ENCODE results near the gene NDUFAF8.

NDUFAF8 gene

DNA sequence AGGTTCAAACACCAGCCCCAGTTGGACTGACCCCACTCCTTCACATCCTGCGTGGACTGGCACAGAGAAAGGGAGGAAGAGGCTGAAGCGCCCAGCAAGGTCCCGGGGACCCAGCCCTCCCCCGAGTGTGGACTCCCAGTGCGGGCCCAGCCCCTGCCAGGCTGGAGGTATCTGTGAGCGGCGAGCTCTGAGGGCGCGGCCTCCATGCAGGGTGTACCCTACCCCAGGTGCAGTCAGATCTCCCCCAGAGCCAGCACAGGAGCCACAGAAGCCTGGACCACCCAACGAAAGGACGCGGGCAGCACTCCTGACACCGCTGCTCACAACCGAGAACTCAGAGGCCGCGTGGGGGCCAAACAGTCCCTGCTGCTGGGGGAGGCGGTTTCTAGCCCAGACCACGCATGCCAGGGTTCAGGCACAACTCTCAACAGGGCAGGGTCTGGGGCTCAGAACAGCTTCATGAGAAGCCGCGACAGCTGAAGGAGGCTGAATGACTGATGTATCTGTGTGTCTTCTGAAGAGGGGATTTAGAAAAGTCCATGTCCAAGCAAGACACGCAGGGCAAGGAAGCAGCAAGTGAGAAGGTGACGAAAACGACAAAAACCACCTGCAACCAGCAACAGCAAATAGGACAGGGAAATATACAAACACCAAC, 47.5 kb downstream of the NDUFAF8 start:
- Histone ChIP-seq H3K36me3 (replicated peaks in 1 of 2; ENCODE audit: control insufficient read depth in 2 of 2, insufficient read depth in 2 of 2, low read length in 2 of 2) (peaks cover 8 to 53% of the 10 kb centered on the region in 2 donors), H3K18ac (ENCODE audit: low read length) (no peak overlapping the region), H3K4ac (ENCODE audit: low read length) (no peak overlapping the region), H2BK5ac (ENCODE audit: low read length) (no peak overlapping the region), H4K91ac (ENCODE audit: low read depth, low read length, poor library complexity) (no peak overlapping the region), H3K4me1 (ENCODE audit: control insufficient read depth in 2 of 2, insufficient read depth in 1 of 2, low read depth in 1 of 2, low read length in 2 of 2) (peaks cover 6 to 9% of the 10 kb centered on the region in 2 donors), H3K9me3 (replicated peaks in 1 of 2; ENCODE audit: control insufficient read depth in 2 of 2, insufficient read depth in 1 of 2, low read depth in 1 of 2, low read length in 2 of 2) (peaks cover 0 to 2% of the 10 kb centered on the region in 2 donors), H3K79me1 (ENCODE audit: low read depth, low read length) (peaks cover 14% of the 10 kb centered on the region), H3K4me2 (ENCODE audit: insufficient read depth, low read length, poor library complexity, severe bottlenecking) (no peak overlapping the region), H2BK12ac (ENCODE audit: low read length) (no peak overlapping the region), H3K27ac (replicated peaks; ENCODE audit: low read length) (no peak overlapping the region), H3K4me3 (ENCODE audit: low read length in 2 of 2) (no peak overlapping the region), H3K9ac (ENCODE audit: low read depth, low read length, poor library complexity) (peak overlapping the region; percentile 16), H2BK15ac (ENCODE audit: low read length) (no peak overlapping the region), H2BK120ac (ENCODE audit: low read depth, low read length) (no peak overlapping the region), H3K14ac (ENCODE audit: low read length) (no peak overlapping the region), H2AK5ac (ENCODE audit: low read depth, low read length) (no peak overlapping the region), H4K8ac (ENCODE audit: low read depth, low read length) (no peak overlapping the region), H2AFZ (ENCODE audit: low read length) (no peak overlapping the region), H3K23ac (ENCODE audit: low read depth, low read length, poor library complexity) (peak overlapping the region; percentile 49), H3K27me3 (ENCODE audit: control insufficient read depth in 3 of 3, insufficient read depth in 3 of 3, low read depth in 1 of 3, low read length in 3 of 3) (no peaks in the 10 kb centered on the region)
- no peak for DNase-seq (ENCODE audit: low spot score)
- WGBS, 2 donors (ENCODE audit: extremely low coverage in 2 of 2, insufficient read length in 2 of 2, insufficient replicate concordance in 1 of 2), result no CpG with 5 or more reads among the region's 23 CpGs

DNA sequence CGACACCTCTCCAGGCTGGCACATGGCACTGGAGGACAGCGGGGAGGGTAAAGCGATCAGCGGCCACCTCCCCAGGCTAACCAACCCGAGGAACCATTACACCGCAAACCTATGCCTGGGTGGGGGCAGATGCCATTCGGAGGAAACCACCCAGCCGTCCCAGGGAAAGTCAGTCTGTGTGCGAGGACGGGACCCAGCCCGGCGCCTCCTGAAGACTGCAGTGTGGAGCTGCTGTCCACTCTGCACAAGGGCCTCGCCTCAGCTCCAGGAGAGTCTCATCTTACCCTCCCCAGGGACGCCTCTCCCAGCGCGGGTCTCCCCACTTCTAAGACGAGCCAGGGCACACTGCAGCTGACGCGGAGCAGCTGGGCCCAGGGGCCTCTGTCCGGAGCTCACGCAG, 48.0 kb downstream of the NDUFAF8 start:
- H3K4ac ChIP-seq (ENCODE audit: low read length), result no peak overlapping the region
- no peak overlapping the region for H2BK12ac ChIP-seq (ENCODE audit: low read length)
- H3K36me3 ChIP-seq (replicated peaks in 1 of 2; ENCODE audit: control insufficient read depth in 2 of 2, insufficient read depth in 2 of 2, low read length in 2 of 2), result peaks cover 8 to 48% of the 10 kb centered on the region in 2 donors
- H3K4me3 ChIP-seq (ENCODE audit: low read length in 2 of 2), result no peak overlapping the region
- no peak overlapping the region for H3K18ac ChIP-seq (ENCODE audit: low read length)
- no peak overlapping the region for H2BK5ac ChIP-seq (ENCODE audit: low read length)
- no peak overlapping the region for H2BK120ac ChIP-seq (ENCODE audit: low read depth, low read length)
- H3K23ac ChIP-seq (ENCODE audit: low read depth, low read length, poor library complexity), result no peak overlapping the region
- H4K8ac ChIP-seq (ENCODE audit: low read depth, low read length), result no peak overlapping the region
- H2AK5ac ChIP-seq (ENCODE audit: low read depth, low read length), result peak overlapping the region; percentile 18
- peaks cover 6 to 9% of the 10 kb centered on the region in 2 donors for H3K4me1 ChIP-seq (ENCODE audit: control insufficient read depth in 2 of 2, insufficient read depth in 1 of 2, low read depth in 1 of 2, low read length in 2 of 2)
- H3K79me1 ChIP-seq (ENCODE audit: low read depth, low read length), result peaks cover 9% of the 10 kb centered on the region
- H3K14ac ChIP-seq (ENCODE audit: low read length), result no peak overlapping the region
- no peak overlapping the region for H3K4me2 ChIP-seq (ENCODE audit: insufficient read depth, low read length, poor library complexity, severe bottlenecking)
- no peak overlapping the region for H2AFZ ChIP-seq (ENCODE audit: low read length)
- H4K91ac ChIP-seq (ENCODE audit: low read depth, low read length, poor library complexity), result no peak overlapping the region
- H3K9ac ChIP-seq (ENCODE audit: low read depth, low read length, poor library complexity), result no peak overlapping the region
- no CpG with 5 or more reads among the region's 21 CpGs for WGBS, 2 donors (ENCODE audit: extremely low coverage in 2 of 2, insufficient read length in 2 of 2, insufficient replicate concordance in 1 of 2)
- DNase-seq (ENCODE audit: low spot score), result no peak
- peaks cover 0 to 2% of the 10 kb centered on the region in 2 donors for H3K9me3 ChIP-seq (replicated peaks in 1 of 2; ENCODE audit: control insufficient read depth in 2 of 2, insufficient read depth in 1 of 2, low read depth in 1 of 2, low read length in 2 of 2)
- H2BK15ac ChIP-seq (ENCODE audit: low read length), result no peak overlapping the region
- no peaks in the 10 kb centered on the region for H3K27me3 ChIP-seq (ENCODE audit: control insufficient read depth in 3 of 3, insufficient read depth in 3 of 3, low read depth in 1 of 3, low read length in 3 of 3)
- H3K27ac ChIP-seq (replicated peaks; ENCODE audit: low read length), result no peak overlapping the region

DNA sequence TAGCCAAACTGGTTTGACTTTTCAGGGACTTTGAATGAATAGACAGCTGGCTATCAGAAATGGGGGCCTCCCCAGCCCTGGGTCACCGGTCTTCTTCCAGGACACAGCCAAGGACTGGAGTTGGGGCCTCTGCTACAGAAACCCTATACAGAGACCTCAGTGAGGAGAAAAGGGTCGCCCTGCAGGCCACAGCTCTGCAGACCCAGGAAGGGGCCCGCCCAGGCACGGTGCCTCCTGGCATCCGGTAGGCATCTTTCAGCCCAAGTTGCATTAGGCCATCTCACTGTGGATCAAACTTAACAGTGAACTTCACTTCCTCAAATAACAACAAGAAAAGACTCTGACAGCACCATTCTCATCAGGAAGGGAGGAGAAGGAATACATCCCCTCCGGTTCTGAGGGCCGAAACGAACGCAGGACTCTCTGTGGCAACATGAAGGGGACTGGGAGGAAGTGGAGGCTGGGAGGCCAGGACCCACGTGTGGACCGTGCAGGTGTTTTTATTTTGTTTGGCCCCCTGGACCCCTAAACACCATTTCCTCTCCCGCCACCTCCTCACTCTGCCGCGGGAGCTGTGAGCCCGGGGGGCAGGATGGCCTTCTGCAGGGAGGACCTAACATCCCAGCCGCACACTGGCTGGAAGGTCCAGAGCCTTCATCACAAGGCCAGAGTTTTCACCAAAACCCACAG, 48.8 kb downstream of the NDUFAF8 start:
- no peaks in the 10 kb centered on the region for H3K27me3 ChIP-seq (ENCODE audit: control insufficient read depth in 3 of 3, insufficient read depth in 3 of 3, low read depth in 1 of 3, low read length in 3 of 3)
- no peak overlapping the region for H3K27ac ChIP-seq (replicated peaks; ENCODE audit: low read length)
- no peak overlapping the region for H4K8ac ChIP-seq (ENCODE audit: low read depth, low read length)
- peaks cover 8 to 41% of the 10 kb centered on the region in 2 donors for H3K36me3 ChIP-seq (replicated peaks in 1 of 2; ENCODE audit: control insufficient read depth in 2 of 2, insufficient read depth in 2 of 2, low read length in 2 of 2)
- WGBS, 2 donors (ENCODE audit: extremely low coverage in 2 of 2, insufficient read length in 2 of 2, insufficient replicate concordance in 1 of 2), result no CpG with 5 or more reads among the region's 16 CpGs
- no peak overlapping the region for H2AFZ ChIP-seq (ENCODE audit: low read length)
- H3K23ac ChIP-seq (ENCODE audit: low read depth, low read length, poor library complexity), result no peak overlapping the region
- no peak for DNase-seq (ENCODE audit: low spot score)
- H3K9me3 ChIP-seq (replicated peaks in 1 of 2; ENCODE audit: control insufficient read depth in 2 of 2, insufficient read depth in 1 of 2, low read depth in 1 of 2, low read length in 2 of 2), result no peaks in the 10 kb centered on the region
- no peak overlapping the region for H4K91ac ChIP-seq (ENCODE audit: low read depth, low read length, poor library complexity)
- no peak overlapping the region for H2BK5ac ChIP-seq (ENCODE audit: low read length)
- H2BK12ac ChIP-seq (ENCODE audit: low read length), result no peak overlapping the region
- H3K14ac ChIP-seq (ENCODE audit: low read length), result no peak overlapping the region
- H3K4me3 ChIP-seq (ENCODE audit: low read length in 2 of 2), result no peak overlapping the region
- H3K4me1 ChIP-seq (ENCODE audit: control insufficient read depth in 2 of 2, insufficient read depth in 1 of 2, low read depth in 1 of 2, low read length in 2 of 2), result peaks cover 6 to 9% of the 10 kb centered on the region in 2 donors
- H3K79me1 ChIP-seq (ENCODE audit: low read depth, low read length), result peaks cover 9% of the 10 kb centered on the region
- no peak overlapping the region for H2AK5ac ChIP-seq (ENCODE audit: low read depth, low read length)
- no peak overlapping the region for H2BK15ac ChIP-seq (ENCODE audit: low read length)
- H3K9ac ChIP-seq (ENCODE audit: low read depth, low read length, poor library complexity), result no peak overlapping the region
- H2BK120ac ChIP-seq (ENCODE audit: low read depth, low read length), result no peak overlapping the region
- no peak overlapping the region for H3K4me2 ChIP-seq (ENCODE audit: insufficient read depth, low read length, poor library complexity, severe bottlenecking)
- H3K4ac ChIP-seq (ENCODE audit: low read length), result no peak overlapping the region
- H3K18ac ChIP-seq (ENCODE audit: low read length), result no peak overlapping the region

DNA sequence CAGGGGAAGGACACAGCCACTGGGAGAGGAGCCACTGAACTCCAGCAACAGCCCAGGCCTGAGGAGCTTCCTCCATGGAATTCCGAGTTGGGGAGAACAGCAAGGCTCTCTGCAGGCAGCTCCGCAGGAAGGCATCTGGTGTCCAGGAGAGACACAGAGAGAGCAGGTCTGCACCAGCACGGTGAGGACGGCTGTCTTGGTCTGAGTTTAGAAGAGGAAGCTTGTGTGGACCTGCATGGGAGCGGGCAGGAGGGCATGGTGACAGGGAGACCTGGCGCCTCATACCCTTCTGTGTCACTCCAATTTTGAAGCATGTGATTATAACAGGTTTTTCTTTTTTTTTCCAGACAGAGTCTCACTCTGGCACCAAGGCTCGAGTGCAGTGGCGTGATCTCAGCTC, 49.6 kb downstream of the NDUFAF8 start:
- no peaks in the 10 kb centered on the region for H3K9me3 ChIP-seq (replicated peaks in 1 of 2; ENCODE audit: control insufficient read depth in 2 of 2, insufficient read depth in 1 of 2, low read depth in 1 of 2, low read length in 2 of 2)
- H4K91ac ChIP-seq (ENCODE audit: low read depth, low read length, poor library complexity), result no peak overlapping the region
- no peak overlapping the region for H3K4me2 ChIP-seq (ENCODE audit: insufficient read depth, low read length, poor library complexity, severe bottlenecking)
- peaks cover 8 to 36% of the 10 kb centered on the region in 2 donors for H3K36me3 ChIP-seq (replicated peaks in 1 of 2; ENCODE audit: control insufficient read depth in 2 of 2, insufficient read depth in 2 of 2, low read length in 2 of 2)
- no CpG with 5 or more reads among the region's 8 CpGs for WGBS, 2 donors (ENCODE audit: extremely low coverage in 2 of 2, insufficient read length in 2 of 2, insufficient replicate concordance in 1 of 2)
- H2BK12ac ChIP-seq (ENCODE audit: low read length), result no peak overlapping the region
- H2BK15ac ChIP-seq (ENCODE audit: low read length), result no peak overlapping the region
- no peak overlapping the region for H3K14ac ChIP-seq (ENCODE audit: low read length)
- no peaks in the 10 kb centered on the region for H3K27me3 ChIP-seq (ENCODE audit: control insufficient read depth in 3 of 3, insufficient read depth in 3 of 3, low read depth in 1 of 3, low read length in 3 of 3)
- no peak overlapping the region for H3K18ac ChIP-seq (ENCODE audit: low read length)
- H3K27ac ChIP-seq (replicated peaks; ENCODE audit: low read length), result no peak overlapping the region
- no peak for DNase-seq (ENCODE audit: low spot score)
- H3K4me3 ChIP-seq (ENCODE audit: low read length in 2 of 2), result no peak overlapping the region
- H2BK120ac ChIP-seq (ENCODE audit: low read depth, low read length), result no peak overlapping the region
- no peak overlapping the region for H4K8ac ChIP-seq (ENCODE audit: low read depth, low read length)
- H3K79me1 ChIP-seq (ENCODE audit: low read depth, low read length), result peaks cover 11% of the 10 kb centered on the region
- no peak overlapping the region for H2AK5ac ChIP-seq (ENCODE audit: low read depth, low read length)
- peak overlapping the region; percentile 36 for H3K9ac ChIP-seq (ENCODE audit: low read depth, low read length, poor library complexity)
- no peak overlapping the region for H3K4ac ChIP-seq (ENCODE audit: low read length)
- H2BK5ac ChIP-seq (ENCODE audit: low read length), result no peak overlapping the region
- H3K23ac ChIP-seq (ENCODE audit: low read depth, low read length, poor library complexity), result no peak overlapping the region
- H2AFZ ChIP-seq (ENCODE audit: low read length), result no peak overlapping the region
- peaks cover 6 to 9% of the 10 kb centered on the region in 2 donors for H3K4me1 ChIP-seq (ENCODE audit: control insufficient read depth in 2 of 2, insufficient read depth in 1 of 2, low read depth in 1 of 2, low read length in 2 of 2)
